ENCODE results near the gene TRAPPC12. TPM values are rescaled to one million over a fixed set of nuclear protein-coding genes. Genes with fewer than 3 reads are reported as not detected.

TRAPPC12 gene
- total RNA-seq (2022; extraction: Qiagen RNA extraction; ENCODE audit: low read depth): 51.2 to 76.9 TPM (median 69.4 TPM) in 5 replicates

GRCh38 chr2:3379647-3380534, at the start of gene TRAPPC12:
TSS of gene TRAPPC12 (plus strand) at chr2:3379694. CDS start at chr2:3387624, 7,930 bp downstream.

GRCh38 chr2:3377612-3378432, 1.7 kb upstream of the TRAPPC12 start, which contains the start of gene EIPR1:
TSS of gene EIPR1 (minus strand) at chr2:3377818. CDS start at chr2:3377689, 129 bp downstream.

GRCh38 chr2:3519255-3520205, 140.0 kb downstream of the TRAPPC12 start, which contains the start of gene ADI1:
TSS of gene ADI1 (minus strand) at chr2:3519531. CDS start at chr2:3519487, 44 bp downstream.

Other genes starting within 250 kb of the TRAPPC12 start
- gene EIPR1, start 1.9 kb upstream of the TRAPPC12 start, total RNA-seq (2022; extraction: Qiagen RNA extraction; ENCODE audit: low read depth): 35.2 to 42.9 TPM (median 41.3 TPM) in 5 replicates
- gene ADI1, start 139.8 kb downstream of the TRAPPC12 start, total RNA-seq (2022; extraction: Qiagen RNA extraction; ENCODE audit: low read depth): 52.0 to 66.2 TPM (median 57.2 TPM) in 5 replicates
- 47.1 to 67.3 TPM (median 51.4 TPM) in 5 replicates for gene RNASEH1, start 178.6 kb downstream of the TRAPPC12 start, total RNA-seq (2022; extraction: Qiagen RNA extraction; ENCODE audit: low read depth)
- 2,963 to 4,571 TPM (median 3,090 TPM) in 5 replicates for gene RPS7, start 195.6 kb downstream of the TRAPPC12 start, total RNA-seq (2022; extraction: Qiagen RNA extraction; ENCODE audit: low read depth)
- gene COLEC11, start 215.4 kb downstream of the TRAPPC12 start, total RNA-seq (2022; extraction: Qiagen RNA extraction; ENCODE audit: low read depth): 0.22 to 0.84 TPM (median 0.56 TPM) in 5 replicates